CD4-positive, alpha-beta T cell treated with Interleukin-2 at 100 ng/mL for 4 hours (primary cell): ENCODE data around the gene MEIS1.

Source experiments
- DNase-seq: peaks from one replicate; pipeline ENCODE4 v3.0.0-alpha.2; 2020; ENCODE audit warnings: low spot score

The MEIS1 gene

GRCh38 chr2:66431846-66432587, 2.9 kb upstream of the MEIS1 start:
- DNase-seq: no peak

DNA sequence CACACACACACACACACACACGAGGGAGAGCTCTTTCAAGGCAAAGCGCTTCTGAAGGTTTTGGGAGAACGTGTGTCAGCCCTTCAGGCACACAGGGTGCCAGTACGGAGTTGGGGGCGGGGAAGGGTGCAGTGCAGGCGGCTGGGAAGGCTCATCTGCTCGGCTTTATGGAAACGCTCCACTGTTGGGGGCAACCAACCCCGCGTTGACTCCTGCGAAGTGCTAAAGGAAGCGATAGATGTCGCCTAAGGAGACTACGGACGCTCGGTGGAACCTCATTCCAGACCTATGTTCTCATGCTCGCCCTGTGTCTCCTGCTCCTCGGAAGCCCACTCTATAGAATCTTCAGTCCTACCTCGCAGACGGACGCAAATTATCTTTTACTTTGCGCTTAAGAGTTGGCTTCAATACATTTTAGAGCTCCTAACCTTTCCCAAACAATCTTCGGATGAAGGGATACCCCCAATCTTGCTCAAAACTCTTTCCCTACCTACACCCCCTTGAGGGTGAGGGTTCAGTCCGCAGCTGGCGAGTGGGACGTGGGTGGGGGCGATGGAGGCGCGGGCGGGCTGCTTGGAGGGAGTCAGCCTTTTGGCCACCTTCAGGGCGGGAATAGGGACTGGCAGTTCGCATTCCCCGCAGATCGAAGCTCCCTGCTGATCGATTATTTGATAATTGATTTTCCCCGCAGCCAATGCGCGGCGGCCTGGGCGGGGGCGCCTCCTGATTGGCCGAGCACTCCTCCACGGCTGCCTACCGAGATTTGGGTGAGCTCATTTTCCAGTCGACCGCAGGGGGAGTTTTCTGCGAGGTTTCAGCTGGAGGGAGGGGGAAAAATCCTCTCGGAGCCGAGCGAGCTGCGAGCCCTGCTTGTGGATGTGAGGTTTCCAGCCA, 1.9 kb upstream of the MEIS1 start:
- peak; percentile 11 for DNase-seq

- no peak for DNase-seq
Observed at GRCh38 chr2:66433695-66433944, 1.3 kb upstream of the MEIS1 start.

DNA sequence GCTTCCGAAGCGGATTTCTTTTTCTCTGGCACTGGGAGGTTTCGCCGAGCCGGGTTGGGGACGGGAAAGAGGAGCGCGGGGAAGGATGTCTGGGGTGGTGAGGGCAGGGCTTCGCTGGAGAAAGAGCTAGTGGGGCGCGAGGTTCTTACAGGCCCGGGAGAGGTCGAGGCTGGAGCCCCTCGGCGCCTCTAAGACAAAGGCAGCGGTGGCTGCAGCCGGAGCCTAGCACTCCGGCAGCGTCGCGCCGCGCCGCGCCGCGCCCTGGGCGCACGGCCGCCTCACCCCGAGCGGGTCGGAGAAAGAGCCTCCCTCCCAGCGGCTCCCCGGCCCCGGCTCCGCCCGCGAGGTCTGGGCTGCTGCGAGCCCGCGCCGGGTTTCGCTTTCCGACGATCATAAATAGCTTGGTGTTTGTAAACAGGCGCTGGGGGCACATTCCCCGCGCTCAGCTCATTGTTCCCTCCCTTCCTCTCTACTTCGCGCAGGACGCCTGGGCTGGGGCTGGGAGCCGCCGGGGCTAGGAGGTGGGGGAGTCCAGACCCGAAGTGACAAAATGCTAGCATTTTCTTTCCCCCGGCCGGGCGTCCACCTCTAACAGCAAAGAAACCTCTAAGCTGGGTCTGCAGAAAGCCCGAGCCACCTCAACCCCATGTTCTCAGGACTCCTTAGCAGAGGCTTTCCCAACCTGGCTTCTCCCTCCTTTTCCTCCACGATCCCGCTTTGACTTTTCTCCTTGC, 813 bp upstream of the MEIS1 start:
- DNase-seq: no peak

DNA sequence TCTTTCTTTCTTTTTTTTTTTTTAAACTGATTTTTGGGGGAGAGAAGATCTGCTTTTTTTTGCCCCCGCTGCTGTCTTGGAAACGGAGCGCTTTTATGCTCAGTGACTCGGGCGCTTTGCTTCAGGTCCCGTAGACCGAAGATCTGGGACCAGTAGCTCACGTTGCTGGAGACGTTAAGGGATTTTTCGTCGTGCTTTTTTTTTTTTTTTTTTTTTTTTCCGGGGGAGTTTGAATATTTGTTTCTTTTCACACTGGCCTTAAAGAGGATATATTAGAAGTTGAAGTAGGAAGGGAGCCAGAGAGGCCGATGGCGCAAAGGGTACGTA, 587 bp downstream of the MEIS1 start:
- no peak for DNase-seq

DNA sequence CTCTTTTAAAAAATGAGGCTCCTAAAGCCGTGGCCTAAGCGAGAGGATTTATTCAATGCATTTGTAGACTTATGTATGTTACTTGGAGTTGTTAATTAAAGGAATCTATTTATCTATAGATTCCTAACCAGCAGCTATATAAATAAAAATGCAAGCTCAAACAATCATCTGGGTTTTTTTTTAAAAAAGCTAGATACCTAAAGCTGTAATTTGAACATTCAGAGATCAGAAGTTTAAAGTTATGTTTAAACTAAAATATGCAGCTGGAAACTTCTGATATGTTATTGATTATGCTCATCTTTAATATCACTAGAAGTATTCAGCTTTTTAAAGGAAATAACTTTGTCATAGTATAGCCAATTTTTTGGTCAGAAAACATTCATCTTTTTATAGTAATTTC, 1.0 kb downstream of the MEIS1 start:
- no peak for DNase-seq

DNA sequence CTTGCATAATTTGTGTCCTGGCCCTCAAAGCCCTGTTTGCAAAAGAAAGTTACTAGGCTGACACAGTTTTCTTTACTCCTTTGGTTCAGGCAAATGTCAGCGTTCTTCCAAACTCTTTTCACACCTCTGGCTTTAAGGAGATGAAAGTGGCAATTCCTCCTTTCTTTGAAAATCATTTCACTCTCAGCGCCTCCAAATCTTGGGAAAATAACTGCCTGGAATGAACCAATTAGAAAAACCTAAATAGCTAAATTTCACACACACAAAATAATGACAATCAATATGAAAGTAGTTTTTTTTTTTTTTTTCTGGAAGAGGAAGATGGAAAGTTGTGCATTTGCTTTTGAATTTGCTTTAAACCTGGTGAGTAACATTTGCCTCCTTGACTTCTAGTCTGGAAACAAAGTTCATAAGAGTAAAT, 1.7 kb downstream of the MEIS1 start:
- DNase-seq: no peak

GRCh38 chr2:66437109-66437690, 2.3 kb downstream of the MEIS1 start:
- DNase-seq: no peak

GRCh38 chr2:66437691-66438497, 3.0 kb downstream of the MEIS1 start:
- no peak for DNase-seq

DNA sequence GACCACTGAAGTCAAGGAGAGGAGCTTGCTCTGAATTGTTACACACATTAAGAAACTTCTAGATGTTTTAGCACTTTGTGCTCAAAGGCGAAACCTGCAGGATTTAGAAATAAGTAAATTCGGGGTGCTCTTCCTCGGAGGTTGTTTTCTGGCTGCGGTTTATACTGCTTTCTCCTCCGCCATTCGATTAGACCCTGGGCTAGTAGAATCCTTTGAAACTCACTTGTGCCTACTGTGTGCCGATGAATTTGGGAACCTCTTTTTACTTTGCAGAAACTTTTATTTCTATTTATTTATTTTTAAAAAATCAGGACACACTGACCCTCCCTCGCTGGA, 3.5 kb downstream of the MEIS1 start:
- DNase-seq: no peak

- DNase-seq: no peak
Observed at GRCh38 chr2:66438891-66439811, 4.2 kb downstream of the MEIS1 start.

DNA sequence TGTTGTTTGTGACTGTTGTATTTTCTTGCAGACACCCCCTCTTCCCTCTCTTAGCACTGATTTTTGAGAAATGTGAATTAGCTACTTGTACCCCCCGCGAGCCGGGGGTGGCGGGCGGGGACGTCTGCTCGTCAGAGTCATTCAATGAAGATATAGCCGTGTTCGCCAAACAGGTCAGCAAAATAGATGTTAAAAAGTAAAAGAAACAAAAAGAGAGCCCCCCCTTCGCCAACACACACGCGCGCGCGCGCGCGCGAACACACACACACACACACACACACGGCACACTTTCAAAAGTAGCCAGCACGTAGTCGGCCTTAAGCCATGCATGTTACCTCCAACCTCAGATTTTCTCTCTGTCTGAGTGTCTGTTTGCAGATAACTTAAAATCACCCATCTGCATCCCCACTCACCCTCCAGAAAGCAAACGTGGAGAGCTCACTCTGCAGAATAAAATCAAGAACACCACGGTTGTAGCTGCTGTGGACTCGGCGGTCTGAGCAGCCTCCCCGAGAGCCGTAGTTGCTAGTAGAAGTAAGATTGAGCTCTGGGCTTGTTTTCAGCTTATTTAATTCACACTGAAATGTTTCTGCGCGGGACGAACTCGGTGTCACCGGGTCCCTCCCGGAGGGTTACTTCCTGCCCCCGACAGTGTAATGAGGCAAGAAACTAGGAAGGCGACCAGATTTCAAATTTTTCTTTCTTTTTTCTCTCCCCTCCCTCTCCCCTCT, 5.1 kb downstream of the MEIS1 start:
- no peak for DNase-seq

- no peak for DNase-seq
Observed at GRCh38 chr2:66440708-66441497, 6.0 kb downstream of the MEIS1 start.

DNA sequence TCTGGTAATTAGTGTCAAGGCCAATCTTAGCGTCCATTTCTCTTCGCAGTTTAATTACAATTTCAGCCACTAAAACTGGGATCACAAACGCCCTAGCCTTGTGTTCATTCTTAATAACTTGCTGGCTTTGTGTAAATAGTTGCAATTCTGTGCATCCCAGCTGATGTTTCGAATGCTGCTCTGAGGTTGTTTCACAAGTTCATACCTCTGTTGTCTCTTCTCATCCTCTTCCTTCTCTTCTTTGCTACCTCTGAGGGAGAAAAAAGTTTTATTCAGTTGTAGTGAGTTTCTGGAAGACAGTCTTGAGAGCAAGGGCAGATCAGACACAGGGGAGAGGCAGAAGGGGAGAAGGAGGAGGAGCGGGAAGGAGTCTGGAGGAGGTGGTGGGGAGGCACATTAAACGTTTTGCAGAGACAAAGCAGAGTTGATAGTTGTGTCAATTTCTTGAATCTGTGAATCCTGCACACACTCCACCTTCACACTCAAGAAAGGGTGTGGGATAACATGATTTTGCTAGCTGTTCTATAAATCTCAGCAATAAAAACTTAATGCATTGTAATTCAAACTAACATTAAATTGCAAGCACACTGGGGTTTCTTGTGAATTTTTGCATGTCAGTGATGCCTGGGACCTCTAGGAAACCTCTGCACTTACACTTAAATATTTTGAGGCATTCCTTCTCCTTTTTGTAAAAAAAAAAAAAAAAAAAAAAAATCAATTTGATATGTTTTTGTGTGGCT, 6.8 kb downstream of the MEIS1 start:
- DNase-seq: no peak

GRCh38 chr2:66442516-66443185, 7.7 kb downstream of the MEIS1 start:
- DNase-seq: no peak

DNA sequence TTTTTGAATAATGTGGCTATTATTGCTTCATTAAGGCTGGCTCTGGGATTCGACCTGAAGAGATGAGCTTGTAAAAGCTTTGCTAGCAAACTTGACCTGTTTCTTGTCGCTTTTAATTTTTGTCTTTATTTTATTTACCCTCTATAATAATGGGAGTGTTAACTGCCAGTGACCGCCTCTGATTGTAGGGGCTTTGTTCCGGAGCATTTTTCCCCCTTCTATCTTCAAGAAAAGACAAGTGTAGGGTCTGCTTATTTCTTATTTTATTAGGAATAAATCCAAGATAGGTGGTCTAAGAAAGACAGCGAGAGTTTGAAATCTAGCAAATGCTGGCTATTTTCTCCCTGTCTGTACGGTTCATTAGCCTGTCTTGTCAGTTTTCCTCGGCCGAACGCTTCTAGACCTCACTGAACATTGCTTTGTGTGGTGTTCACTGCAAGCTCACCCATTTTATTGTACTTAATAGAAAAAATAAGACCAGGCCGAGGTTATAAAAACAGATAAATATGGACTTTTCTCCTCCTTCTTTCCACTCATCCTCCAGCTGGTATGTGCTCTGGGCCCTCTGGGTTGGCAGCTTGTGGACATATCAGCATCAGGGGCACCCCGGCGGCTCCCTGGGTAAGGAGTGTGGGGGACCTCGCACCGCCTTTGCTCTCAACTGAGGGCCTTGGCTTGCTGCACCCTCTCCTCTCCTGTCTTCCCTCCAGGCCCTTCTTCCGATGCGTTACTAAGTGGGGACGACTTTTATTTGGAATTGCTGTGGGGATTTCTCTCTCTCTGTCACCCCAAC, 8.5 kb downstream of the MEIS1 start:
- no peak for DNase-seq
